SK-N-SH (cell line): ENCODE measurements around the gene PRRX2. TPM values are rescaled to one million over a fixed set of nuclear protein-coding genes. Genes with fewer than 3 reads are reported as not detected.

ENCODE experiments used
- CTCF ChIA-PET: fragments of 300-600, 350-600 bp; formaldehyde crosslinking; extraction: SDS; loops from one replicate; lab custom pipeline; 2021; lab: Yijun Ruan, JAX
- POLR2A ChIA-PET: fragments of 350-600 bp; sonication (Branson Sonifier 250); formaldehyde crosslinking; extraction: SDS; loops from one replicate; lab custom pipeline; 2020; ENCODE audit warnings: antibody characterized with exemption, inconsistent platforms; lab: Yijun Ruan, JAX
- DNase-seq: peaks from one replicate; pipeline ENCODE4 v3.0.0; 2012
- H2AFZ ChIP-seq: fragments of 200-600 bp; sonication (generic); 2 replicates; pipeline ENCODE4 v1.8.1; 2016; ENCODE audit warnings: antibody characterized with exemption, mild to moderate bottlenecking, low read depth
- H3F3A ChIP-seq: fragments of 200-600 bp; sonication (generic); replicated peaks from 2 replicates; pipeline ENCODE3; 2016; ENCODE audit warnings: antibody characterized with exemption, mild to moderate bottlenecking; ENCODE audit not compliant: insufficient read depth
- H3K27ac ChIP-seq, 2 experiments: fragments of 200-500 bp in 1 of 2; fragments of 200-600 bp in 1 of 2; sonication (Bioruptor generic) in 1 of 2; sonication (generic), shearing (Covaris generic) in 1 of 2; 2 replicates each; pipeline versions ENCODE4 v1.5.1 to v1.6.1; 2014 to 2016; ENCODE audit warnings: low read depth in 2 of 2, inconsistent platforms in 1 of 2, low read length in 1 of 2, mild to moderate bottlenecking in 1 of 2, mixed read lengths in 1 of 2
- H3K27me3 ChIP-seq: fragments of 200-600 bp; sonication (generic), shearing (Covaris generic); 2 replicates; pipeline ENCODE4 v1.6.1; 2016; ENCODE audit warnings: mixed run types; ENCODE audit not compliant: insufficient read depth
- H3K36me3 ChIP-seq, 2 experiments: fragments of 200-500 bp in 1 of 2; fragments of 200-600 bp in 1 of 2; sonication (Bioruptor generic) in 1 of 2; sonication (generic) in 1 of 2; replicated peaks in 1 of 2; 2 replicates each; pipeline versions ENCODE3 to v1.5.1; 2014 to 2016; ENCODE audit warnings: low read length in 1 of 2, mild to moderate bottlenecking in 1 of 2; ENCODE audit not compliant: insufficient read depth in 2 of 2, control insufficient read depth in 1 of 2
- H3K4me1 ChIP-seq, 2 experiments: fragments of 200-500 bp in 1 of 2; fragments of 200-600 bp in 1 of 2; sonication (Bioruptor generic) in 1 of 2; sonication (generic), shearing (Covaris generic) in 1 of 2; 2 replicates each; pipeline versions ENCODE4 v1.5.1 to v1.6.1; 2014 to 2016; ENCODE audit warnings: low read depth in 1 of 2, low read length in 1 of 2, mixed run types in 1 of 2; ENCODE audit not compliant: insufficient read depth in 2 of 2, control insufficient read depth in 1 of 2
- H3K4me2 ChIP-seq: fragments of 200-600 bp; sonication (generic), shearing (Covaris generic); 2 replicates; pipeline ENCODE4 v1.6.1; 2017; ENCODE audit warnings: mixed run types
- H3K4me3 ChIP-seq, 2 experiments: fragments of 200-500 bp in 1 of 2; fragments of 200-600 bp in 1 of 2; sonication (Bioruptor generic) in 1 of 2; sonication (generic), shearing (Covaris generic) in 1 of 2; 2 replicates each; pipeline versions ENCODE4 v1.5.1 to v1.8.1; 2014 to 2016; ENCODE audit warnings: low read depth in 2 of 2, inconsistent platforms in 1 of 2, low read length in 1 of 2, mild to moderate bottlenecking in 1 of 2, mixed read lengths in 1 of 2, moderate library complexity in 1 of 2
- H3K79me2 ChIP-seq: fragments of 200-600 bp; sonication (generic); 2 replicates; pipeline ENCODE4 v1.8.1; 2017; ENCODE audit warnings: mild to moderate bottlenecking; ENCODE audit not compliant: insufficient read depth
- H3K9ac ChIP-seq: fragments of 200-600 bp; sonication (generic); 2 replicates; pipeline ENCODE4 v1.6.1; 2017; ENCODE audit warnings: mixed run types
- H3K9me2 ChIP-seq: fragments of 200-600 bp; sonication (generic); 2 replicates; pipeline ENCODE4 v1.6.1; 2017; ENCODE audit warnings: mixed run types
- H3K9me3 ChIP-seq: fragments of 200-600 bp; sonication (generic); 2 replicates; pipeline ENCODE4 v1.6.1; 2017; ENCODE audit warnings: mixed run types, mild to moderate bottlenecking, moderate library complexity
- H4K20me1 ChIP-seq: fragments of 200-600 bp; sonication (generic); 2 replicates; pipeline ENCODE4 v1.6.1; 2017; ENCODE audit warnings: mild to moderate bottlenecking, mixed run types; ENCODE audit not compliant: insufficient read depth
- ELF1 ChIP-seq: IDR thresholded peaks from 2 replicates; pipeline ENCODE4 v1.4.0; 2012
- EZH2phosphoT487 ChIP-seq: fragments of 200-600 bp; sonication (generic); IDR thresholded peaks from 2 replicates; pipeline ENCODE4 v1.6.1; 2017; ENCODE audit warnings: low read depth, mixed run types, mild to moderate bottlenecking, antibody characterized with exemption, moderate library complexity, borderline replicate concordance
- FOXJ3 ChIP-seq: sonication (generic); formaldehyde crosslinking; IDR thresholded peaks from 2 replicates; pipeline ENCODE4 v1.5.1; 2020; ENCODE audit warnings: mild to moderate bottlenecking, missing genetic modification reagents
- JUND ChIP-seq: IDR thresholded peaks from 2 replicates; pipeline ENCODE4 v1.4.0; 2012
- MEF2A ChIP-seq: IDR thresholded peaks from 2 replicates; pipeline ENCODE4 v1.4.0; 2012; ENCODE audit warnings: low read depth, borderline replicate concordance
- PBX3 ChIP-seq: IDR thresholded peaks from 2 replicates; pipeline ENCODE4; 2012
- RFX5 ChIP-seq: IDR thresholded peaks from 2 replicates; pipeline ENCODE4 v1.6.1; 2012; ENCODE audit warnings: mild to moderate bottlenecking, improper control_type of control experiment, low read length
- RXRA ChIP-seq: IDR thresholded peaks from 2 replicates; pipeline ENCODE4 v1.4.0; 2012; ENCODE audit warnings: low read depth, mild to moderate bottlenecking, borderline replicate concordance
- TAF1 ChIP-seq: IDR thresholded peaks from 2 replicates; pipeline ENCODE4 v1.6.1; 2012; ENCODE audit warnings: low read depth, mild to moderate bottlenecking, low read length, moderate library complexity, borderline replicate concordance
- USF2 ChIP-seq: fragments of 150-350 bp; IDR thresholded peaks from 2 replicates; pipeline ENCODE4 v1.6.1; 2017; ENCODE audit warnings: antibody characterized with exemption, low read length, low read depth, borderline replicate concordance
- ZBTB33 ChIP-seq: IDR thresholded peaks from 2 replicates; pipeline ENCODE4 v1.4.0; 2012; ENCODE audit warnings: low read depth, borderline replicate concordance
- WGBS: methylation state at CpG from one replicate; pipeline ENCODE4 v1.1.6; 2017; ENCODE audit warnings: low lambda C conversion rate; 5-methylcytosine and 5-hydroxymethylcytosine counted together
- polyA plus RNA-seq, 3 experiments: library from polyadenylated mRNA; depleted of rRNA; stranded (reverse); fragments of >200 nt; gene quantifications; 2 replicates each; pipeline ENCODE4 v1.2.3, GENCODE V29; 2012
- TF ChIP-seq, protein P1 (sequence below): IDR thresholded peaks from 2 replicates; pipeline ENCODE4 v1.4.0; 2012; ENCODE audit warnings: low read depth
- TF ChIP-seq, protein P2 (sequence below): fragments of 150-350 bp; IDR thresholded peaks from 2 replicates; pipeline ENCODE4 v1.6.1; 2016; ENCODE audit warnings: mild to moderate bottlenecking, low read depth, low read length
- TF ChIP-seq, protein P3 (sequence below): IDR thresholded peaks from 2 replicates; pipeline ENCODE4 v1.4.0; 2012; ENCODE audit warnings: low read depth, borderline replicate concordance

The PRRX2 gene
- polyA plus RNA-seq, 1 of the 3 experiments (the other 2 are of a cell fraction), result 0.84 TPM

DNA sequence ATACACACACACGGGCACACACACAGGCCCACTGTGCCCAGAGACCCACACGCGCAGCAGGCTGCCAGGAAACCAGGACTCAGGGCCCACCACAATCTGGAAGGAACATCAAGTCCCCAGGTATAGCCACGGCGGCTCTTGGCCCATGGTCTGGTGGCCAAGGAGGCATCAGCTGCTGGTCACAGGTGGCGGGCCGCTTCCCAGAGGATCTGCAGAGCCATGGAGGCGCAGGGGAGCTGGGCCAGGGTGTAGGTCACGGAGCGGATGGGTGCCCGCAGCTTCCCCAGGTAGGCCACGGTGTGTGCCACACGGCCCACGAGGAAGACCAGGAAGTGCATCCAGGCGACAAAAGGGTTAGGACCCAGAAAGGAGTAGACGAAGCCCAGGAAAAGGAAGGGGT lies 74.0 kb downstream of the PRRX2 start:
- ChIA-PET CTCF (interaction anchor here (1.2 to 15.1 kb wide), 6 partner anchors 12 to 99 kb away, joined by 5 to 356 read pairs (median 52); partner anchors contain the start of genes ASB6 and PTGES), POLR2A (no interaction called here)
- H3F3A ChIP-seq, result no peaks in the 10 kb centered on the region
- no peak overlapping the region for H3K27ac ChIP-seq
- TF ChIP-seq ELF1 (no peak), JUND (no peak), ZBTB33 (no peak)
- TF ChIP-seq, protein P1, sequence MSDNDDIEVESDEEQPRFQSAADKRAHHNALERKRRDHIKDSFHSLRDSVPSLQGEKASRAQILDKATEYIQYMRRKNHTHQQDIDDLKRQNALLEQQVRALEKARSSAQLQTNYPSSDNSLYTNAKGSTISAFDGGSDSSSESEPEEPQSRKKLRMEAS, result no peak
- TF ChIP-seq, protein P2, sequence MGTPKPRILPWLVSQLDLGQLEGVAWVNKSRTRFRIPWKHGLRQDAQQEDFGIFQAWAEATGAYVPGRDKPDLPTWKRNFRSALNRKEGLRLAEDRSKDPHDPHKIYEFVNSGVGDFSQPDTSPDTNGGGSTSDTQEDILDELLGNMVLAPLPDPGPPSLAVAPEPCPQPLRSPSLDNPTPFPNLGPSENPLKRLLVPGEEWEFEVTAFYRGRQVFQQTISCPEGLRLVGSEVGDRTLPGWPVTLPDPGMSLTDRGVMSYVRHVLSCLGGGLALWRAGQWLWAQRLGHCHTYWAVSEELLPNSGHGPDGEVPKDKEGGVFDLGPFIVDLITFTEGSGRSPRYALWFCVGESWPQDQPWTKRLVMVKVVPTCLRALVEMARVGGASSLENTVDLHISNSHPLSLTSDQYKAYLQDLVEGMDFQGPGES, result no peak
- H3K79me2 ChIP-seq, result no peaks in the 10 kb centered on the region
- H3K27me3 ChIP-seq, result no peaks in the 10 kb centered on the region
- H3K9me2 ChIP-seq, result no peaks in the 10 kb centered on the region
- no peak overlapping the region for H3K4me3 ChIP-seq
- H3K9me3 ChIP-seq, result no peaks in the 10 kb centered on the region
- H3K9ac ChIP-seq, result no peak overlapping the region
- H3K4me2 ChIP-seq, result no peak overlapping the region
- DNase-seq, result no peak
- 90% methylated on average over 10 of the region's 16 CpGs for WGBS
- no peak overlapping the region for H2AFZ ChIP-seq
- H3K4me1 ChIP-seq, result peaks cover 0 to 5% of the 10 kb centered on the region in 2 experiments; a peak in 1 of 4 replicates
- no peaks in the 10 kb centered on the region for H3K36me3 ChIP-seq
- H4K20me1 ChIP-seq, result no peaks in the 10 kb centered on the region

DNA sequence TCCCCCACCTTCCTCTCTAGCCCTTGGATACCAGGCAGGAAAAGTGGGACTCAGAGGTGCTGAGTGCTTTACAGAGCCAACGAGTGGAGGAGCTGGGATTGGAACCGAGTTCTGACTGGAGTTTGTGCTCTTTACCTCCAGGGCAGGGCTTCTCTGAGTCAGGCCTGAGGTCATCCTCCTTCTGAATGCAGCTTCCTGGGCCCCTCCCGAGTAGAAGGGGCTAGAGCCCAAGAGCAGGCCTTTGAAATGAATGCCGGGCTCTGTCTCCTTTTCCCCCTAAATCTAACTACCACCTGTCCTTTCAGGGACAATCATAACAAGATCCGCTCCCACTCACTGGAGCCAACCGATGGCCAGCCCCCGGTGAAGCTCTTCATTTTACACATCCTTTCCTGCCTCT lies 74.7 kb downstream of the PRRX2 start:
- no peaks in the 10 kb centered on the region for H3K9me3 ChIP-seq
- no peak for DNase-seq
- H3K79me2 ChIP-seq, result no peaks in the 10 kb centered on the region
- no peak overlapping the region for H3K9ac ChIP-seq
- H3K36me3 ChIP-seq, result no peaks in the 10 kb centered on the region
- ChIA-PET CTCF (interaction anchor here (1.2 to 15.1 kb wide), 4 partner anchors 11 to 44 kb away, joined by 5 to 356 read pairs (median 96); partner anchors contain the start of gene PTGES), POLR2A (no interaction called here)
- H3K27me3 ChIP-seq, result no peaks in the 10 kb centered on the region
- H2AFZ ChIP-seq, result no peak overlapping the region
- no peak overlapping the region for H3K4me2 ChIP-seq
- no peaks in the 10 kb centered on the region for H3K9me2 ChIP-seq
- 79% methylated on average over 5 of the region's 7 CpGs for WGBS
- no peak overlapping the region for H3K27ac ChIP-seq
- H3K4me1 ChIP-seq, result peaks cover 0 to 5% of the 10 kb centered on the region in 2 experiments; a peak in 1 of 4 replicates
- no peaks in the 10 kb centered on the region for H4K20me1 ChIP-seq
- no peaks in the 10 kb centered on the region for H3F3A ChIP-seq
- no peak overlapping the region for H3K4me3 ChIP-seq
- TF ChIP-seq RFX5, result no peak
- TF ChIP-seq, protein P3, sequence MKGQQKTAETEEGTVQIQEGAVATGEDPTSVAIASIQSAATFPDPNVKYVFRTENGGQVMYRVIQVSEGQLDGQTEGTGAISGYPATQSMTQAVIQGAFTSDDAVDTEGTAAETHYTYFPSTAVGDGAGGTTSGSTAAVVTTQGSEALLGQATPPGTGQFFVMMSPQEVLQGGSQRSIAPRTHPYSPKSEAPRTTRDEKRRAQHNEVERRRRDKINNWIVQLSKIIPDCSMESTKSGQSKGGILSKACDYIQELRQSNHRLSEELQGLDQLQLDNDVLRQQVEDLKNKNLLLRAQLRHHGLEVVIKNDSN, result no peak
- no peak for TF ChIP-seq EZH2phosphoT487
- TF ChIP-seq FOXJ3 (CRISPR knock-in tag), result no peak
- TF ChIP-seq PBX3, result no peak
- TF ChIP-seq USF2, result no peak
- TF ChIP-seq MEF2A, result no peak
- TF ChIP-seq RXRA, result no peak
- TF ChIP-seq TAF1, result no peak
